ENCODE data around the gene C1orf50. TPM values are rescaled to one million over a fixed set of nuclear protein-coding genes. Genes with fewer than 3 reads are reported as not detected.
A peak's percentile ranks its signal among the peaks of the same experiment; 100 is the strongest.

C1orf50 gene
- total and polyA plus RNA-seq, 2 experiments from 2014 or later, result 7.3 to 22.1 TPM

- Histone ChIP-seq H3K4me3 (no peak overlapping the region), H3K27ac (no peak overlapping the region), H3K36me3 (peaks cover 35% of the 10 kb centered on the region), H3K27me3 (no peaks in the 10 kb centered on the region), H3K4me1 (ENCODE audit: low read depth) (peaks cover 6% of the 10 kb centered on the region), H3K9me3 (ENCODE audit: low read depth) (no peaks in the 10 kb centered on the region)
- no peak for DNase-seq (ENCODE audit: low read depth in 1 of 2, low spot score in 1 of 2)
- TF ChIP-seq, protein P1, sequence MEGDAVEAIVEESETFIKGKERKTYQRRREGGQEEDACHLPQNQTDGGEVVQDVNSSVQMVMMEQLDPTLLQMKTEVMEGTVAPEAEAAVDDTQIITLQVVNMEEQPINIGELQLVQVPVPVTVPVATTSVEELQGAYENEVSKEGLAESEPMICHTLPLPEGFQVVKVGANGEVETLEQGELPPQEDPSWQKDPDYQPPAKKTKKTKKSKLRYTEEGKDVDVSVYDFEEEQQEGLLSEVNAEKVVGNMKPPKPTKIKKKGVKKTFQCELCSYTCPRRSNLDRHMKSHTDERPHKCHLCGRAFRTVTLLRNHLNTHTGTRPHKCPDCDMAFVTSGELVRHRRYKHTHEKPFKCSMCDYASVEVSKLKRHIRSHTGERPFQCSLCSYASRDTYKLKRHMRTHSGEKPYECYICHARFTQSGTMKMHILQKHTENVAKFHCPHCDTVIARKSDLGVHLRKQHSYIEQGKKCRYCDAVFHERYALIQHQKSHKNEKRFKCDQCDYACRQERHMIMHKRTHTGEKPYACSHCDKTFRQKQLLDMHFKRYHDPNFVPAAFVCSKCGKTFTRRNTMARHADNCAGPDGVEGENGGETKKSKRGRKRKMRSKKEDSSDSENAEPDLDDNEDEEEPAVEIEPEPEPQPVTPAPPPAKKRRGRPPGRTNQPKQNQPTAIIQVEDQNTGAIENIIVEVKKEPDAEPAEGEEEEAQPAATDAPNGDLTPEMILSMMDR (IDR thresholded peaks at IDR 0.05; ENCODE audit: low read depth, low read length), result no peak
These were observed 8.0 kb downstream of the C1orf50 start for GRCh38 chr1:42774928-42775526.

DNA sequence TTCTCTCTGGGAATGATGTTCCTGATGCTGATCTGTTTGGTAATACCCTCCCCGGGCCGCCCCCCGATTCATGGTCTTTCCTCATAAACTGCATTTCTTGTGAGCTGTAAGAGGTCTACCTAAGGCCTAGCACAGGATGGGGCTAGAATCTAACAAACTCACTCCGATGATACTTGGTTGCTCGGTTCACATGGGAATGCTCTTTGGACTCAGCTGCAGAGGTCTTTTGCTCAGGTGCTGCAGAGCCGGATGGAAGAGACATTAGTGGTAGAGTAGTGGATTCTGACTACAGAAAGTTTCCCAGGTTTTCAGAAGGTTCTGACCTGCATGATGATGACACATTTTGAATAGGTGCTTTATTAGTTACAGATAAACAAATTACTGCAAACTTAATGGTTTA is 9.5 kb downstream of the C1orf50 start:
- TF ChIP-seq, protein P1 (IDR thresholded peaks at IDR 0.05; ENCODE audit: low read depth, low read length), result no peak
- peaks cover 6% of the 10 kb centered on the region for H3K4me1 ChIP-seq (ENCODE audit: low read depth)
- H3K4me3 ChIP-seq, result no peak overlapping the region
- no peaks in the 10 kb centered on the region for H3K9me3 ChIP-seq (ENCODE audit: low read depth)
- DNase-seq (ENCODE audit: low read depth in 1 of 2, low spot score in 1 of 2), result no peak
- no peaks in the 10 kb centered on the region for H3K27me3 ChIP-seq
- H3K36me3 ChIP-seq, result peaks cover 35% of the 10 kb centered on the region
- no peak overlapping the region for H3K27ac ChIP-seq

- Histone ChIP-seq H3K36me3 (peaks cover 39% of the 10 kb centered on the region), H3K4me3 (no peak overlapping the region), H3K27me3 (no peaks in the 10 kb centered on the region), H3K4me1 (ENCODE audit: low read depth) (no peaks in the 10 kb centered on the region), H3K27ac (no peak overlapping the region), H3K9me3 (ENCODE audit: low read depth) (no peaks in the 10 kb centered on the region)
- peak; percentile 49 to 61 for DNase-seq (ENCODE audit: low read depth in 1 of 2, low spot score in 1 of 2)
- TF ChIP-seq, protein P1 (IDR thresholded peaks at IDR 0.05; ENCODE audit: low read depth, low read length), result peak; percentile 79
These were observed 10.8 kb downstream of the C1orf50 start for GRCh38 chr1:42777852-42778251.

DNA sequence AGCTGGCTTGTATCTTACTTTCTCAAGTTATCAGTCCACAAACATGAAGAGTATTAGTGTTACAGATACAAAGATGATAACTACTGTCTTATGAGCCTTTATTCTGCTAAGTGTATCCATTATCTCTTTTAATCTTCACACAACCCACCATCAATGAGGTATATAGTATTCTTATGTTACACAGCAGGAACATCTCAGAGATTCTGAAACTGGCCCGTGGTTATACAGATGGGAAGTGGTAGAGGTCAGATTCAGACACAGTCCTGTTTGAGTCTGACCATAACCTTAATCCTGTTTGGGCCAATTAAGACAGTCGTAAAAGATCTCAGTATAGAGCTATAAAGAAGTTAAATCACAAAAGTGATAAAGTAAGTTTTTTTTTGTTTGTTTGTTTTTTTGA is 12.7 kb downstream of the C1orf50 start:
- no peaks in the 10 kb centered on the region for H3K4me1 ChIP-seq (ENCODE audit: low read depth)
- TF ChIP-seq, protein P1 (IDR thresholded peaks at IDR 0.05; ENCODE audit: low read depth, low read length), result no peak
- no peaks in the 10 kb centered on the region for H3K9me3 ChIP-seq (ENCODE audit: low read depth)
- H3K27ac ChIP-seq, result no peak overlapping the region
- H3K4me3 ChIP-seq, result no peak overlapping the region
- no peak for DNase-seq (ENCODE audit: low read depth in 1 of 2, low spot score in 1 of 2)
- H3K36me3 ChIP-seq, result peaks cover 29% of the 10 kb centered on the region
- H3K27me3 ChIP-seq, result no peaks in the 10 kb centered on the region

GRCh38 chr1:42780176-42780575 is 13.1 kb downstream of the C1orf50 start:
- TF ChIP-seq, protein P1 (IDR thresholded peaks at IDR 0.05; ENCODE audit: low read depth, low read length), result no peak
- no peaks in the 10 kb centered on the region for H3K9me3 ChIP-seq (ENCODE audit: low read depth)
- H3K27me3 ChIP-seq, result no peaks in the 10 kb centered on the region
- H3K4me1 ChIP-seq (ENCODE audit: low read depth), result no peaks in the 10 kb centered on the region
- H3K27ac ChIP-seq, result no peak overlapping the region
- DNase-seq (ENCODE audit: low read depth in 1 of 2, low spot score in 1 of 2), result no peak
- H3K36me3 ChIP-seq, result peaks cover 24% of the 10 kb centered on the region
- H3K4me3 ChIP-seq, result no peak overlapping the region
